Natural killer cell treated with Interleukin-12 subunit alpha and Interleukin-12 subunit beta and Interleukin-15 and Interleukin-18, amount 100 ng/mL, for 72 hours (primary cell): ENCODE results near the gene TXNDC17. TPM values are rescaled to one million over a fixed set of nuclear protein-coding genes. Genes with fewer than 3 reads are reported as not detected.
"Not testable (repeated sequence)": the region's sequence is repeated elsewhere in the genome, so short reads cannot be mapped to it uniquely, and the experiment has no call there.

Experiments used
- ATAC-seq, 2 donors: fragments of 150-1000 bp; cut with Tn5 transposase in 1 of 2; sonication (Bioruptor Pico), chemical (Tn5 transposase) in 1 of 2; 2 replicates each; pipeline ENCODE4 v1.10.0; 2021
- DNase-seq: peaks from one replicate; pipeline ENCODE4 v3.0.0; 2022; ENCODE audit warnings: low spot score
- H3K27ac Mint-ChIP-seq, 2 donors: 1 replicate in 1 of 2; 2 replicates in 1 of 2; pipeline ENCODE4 v1.8.0; 2022; ENCODE audit warnings: mixed read lengths in 2 of 2, mild to moderate bottlenecking in 1 of 2, moderate library complexity in 1 of 2
- H3K27me3 Mint-ChIP-seq, 2 donors: 1 replicate in 1 of 2; 2 replicates in 1 of 2; pipeline ENCODE4 v1.8.0; 2022; ENCODE audit warnings: mixed read lengths in 2 of 2
- H3K36me3 Mint-ChIP-seq: one replicate; pipeline ENCODE4 v1.8.0; 2022; ENCODE audit warnings: mixed read lengths
- H3K4me1 Mint-ChIP-seq, 2 donors: 1 replicate in 1 of 2; 2 replicates in 1 of 2; pipeline ENCODE4 v1.8.0; 2022; ENCODE audit warnings: low read depth in 2 of 2, mixed read lengths in 2 of 2, mild to moderate bottlenecking in 1 of 2
- H3K4me3 Mint-ChIP-seq: one replicate; pipeline ENCODE4 v1.8.0; 2022; ENCODE audit warnings: mixed read lengths
- H3K9me3 Mint-ChIP-seq: 2 replicates; pipeline ENCODE4 v1.8.0; 2022; ENCODE audit warnings: mixed read lengths
- total RNA-seq, 2 donors: library from RNA; stranded (reverse); gene quantifications; one replicate each; pipeline ENCODE4 v1.2.3, GENCODE V29; 2022

TXNDC17 gene
- total RNA-seq, 2 donors from 2014 or later: 75.9 to 106 TPM

- DNase-seq: no peak
- Mint-ChIP-seq H3K4me3 (no peak overlapping the region), H3K4me1 (peaks cover 0 to 2% of the 10 kb centered on the region in 2 donors), H3K36me3 (no peaks in the 10 kb centered on the region), H3K27ac (no peak overlapping the region), H3K9me3 (no peaks in the 10 kb centered on the region), H3K27me3 (peaks cover 37 to 43% of the 10 kb centered on the region in 2 donors)
- no peak for ATAC-seq
These were observed 45.2 kb downstream of the TXNDC17 start for GRCh38 chr17:6686026-6686425.

GRCh38 chr17:6688944-6689343 is 48.1 kb downstream of the TXNDC17 start:
- Mint-ChIP-seq H3K27ac (no peak overlapping the region), H3K27me3 (peaks cover 35 to 52% of the 10 kb centered on the region in 2 donors), H3K4me1 (peaks cover 0 to 2% of the 10 kb centered on the region in 2 donors), H3K9me3 (no peaks in the 10 kb centered on the region), H3K4me3 (no peak overlapping the region), H3K36me3 (no peaks in the 10 kb centered on the region)
- ATAC-seq (no peak), DNase-seq (no peak)

GRCh38 chr17:6690641-6691040 is 49.8 kb downstream of the TXNDC17 start:
- H3K4me3 Mint-ChIP-seq: no peak overlapping the region
- no peak overlapping the region for H3K27ac Mint-ChIP-seq
- no peak for ATAC-seq
- H3K4me1 Mint-ChIP-seq: no peaks in the 10 kb centered on the region
- H3K36me3 Mint-ChIP-seq: no peaks in the 10 kb centered on the region
- DNase-seq: no peak
- peaks cover 33 to 60% of the 10 kb centered on the region in 2 donors for H3K27me3 Mint-ChIP-seq
- no peaks in the 10 kb centered on the region for H3K9me3 Mint-ChIP-seq

- Mint-ChIP-seq H3K27me3 (peaks cover 33 to 52% of the 10 kb centered on the region in 2 donors), H3K4me1 (no peaks in the 10 kb centered on the region), H3K27ac (no peak overlapping the region), H3K9me3 (no peaks in the 10 kb centered on the region), H3K4me3 (no peak overlapping the region), H3K36me3 (no peaks in the 10 kb centered on the region)
- DNase-seq: no peak
- peak in 1 of 2 donors; percentile 40 for ATAC-seq
These were observed 50.7 kb downstream of the TXNDC17 start for GRCh38 chr17:6691546-6691945.

GRCh38 chr17:6691958-6692357 is 51.1 kb downstream of the TXNDC17 start:
- not testable (repeated sequence) for H3K27ac Mint-ChIP-seq, DNase-seq, ATAC-seq, H3K4me3 Mint-ChIP-seq, H3K4me1 Mint-ChIP-seq, H3K9me3 Mint-ChIP-seq, H3K36me3 Mint-ChIP-seq
- peaks cover 31 to 52% of the 10 kb centered on the region in 2 donors for H3K27me3 Mint-ChIP-seq

Other genes with a start within 250 kb of the TXNDC17 start
- gene AIPL1, start 205.9 kb upstream of the TXNDC17 start, total RNA-seq: not detected
- 1 to 10 TPM; 3.9 to 9.2 TPM for gene PIMREG, start 196.6 kb upstream of the TXNDC17 start, total RNA-seq
- under 1 TPM; 0.59 to 0.84 TPM for gene PITPNM3, start 84.5 kb upstream of the TXNDC17 start, total RNA-seq
- gene KIAA0753, start 349 bp upstream of the TXNDC17 start, total RNA-seq: 10 to 100 TPM; 16.0 to 29.7 TPM
- gene MED31, start 10.5 kb downstream of the TXNDC17 start, total RNA-seq: 10 to 100 TPM; 17.3 to 25.3 TPM
- 1 to 10 TPM; 1.0 to 1.5 TPM for gene C17orf100, start 10.7 kb downstream of the TXNDC17 start, total RNA-seq
- not detected for gene SLC13A5, start 72.3 kb downstream of the TXNDC17 start, total RNA-seq
- gene XAF1, start 115.0 kb downstream of the TXNDC17 start, total RNA-seq: 100 to 1,000 TPM in 1 of 2 donors, 10 to 100 TPM in 1; 53.7 to 110 TPM
- gene FBXO39, start 135.2 kb downstream of the TXNDC17 start, total RNA-seq: under 1 TPM; 0.42 to 0.55 TPM
- not detected for gene TEKT1, start 190.7 kb downstream of the TXNDC17 start, total RNA-seq